ENCODE results near the gene SERPINB1. TPM values are rescaled to one million over a fixed set of nuclear protein-coding genes. Genes with fewer than 3 reads are reported as not detected.
"Not testable (repeated sequence)": the region's sequence is repeated elsewhere in the genome, so short reads cannot be mapped to it uniquely, and the experiment has no call there.

Gene SERPINB1
- total and polyA plus RNA-seq, 3 donors from 2014 or later = 15.0 to 19.6 (median 19.4) TPM

- no peak for DNase-seq
- Histone ChIP-seq H3K4me1 (peaks cover 49% of the 10 kb centered on the region), H3K27me3 (no peaks in the 10 kb centered on the region), H3K4me3 (no peak overlapping the region), H3K27ac (peak overlapping the region; percentile 67 to 86), H3K9me3 (no peaks in the 10 kb centered on the region), H3K36me3 (ENCODE audit: low read depth, missing control alignments) (no peaks in the 10 kb centered on the region)
- TF ChIP-seq POLR2A (IDR thresholded peaks at IDR 0.05) = no peak
- TF ChIP-seq CTCF (IDR thresholded peaks at IDR 0.05) = no peak
- 40 to 48% methylated on average over 11 of the region's 11 CpGs for WGBS, 2 donors
- intact Hi-C loops (cut with DNase I; ENCODE audit: low total_unique reads) = no loop called here
Measured at GRCh38 chr6:2854396-2854982, 12.8 kb upstream of the SERPINB1 start.

GRCh38 chr6:2853769-2854395 lies 12.2 kb upstream of the SERPINB1 start:
- WGBS, 2 donors = 30 to 39% methylated on average over 14 of the region's 14 CpGs
- no peak for DNase-seq
- no peaks in the 10 kb centered on the region for H3K9me3 ChIP-seq
- H3K36me3 ChIP-seq (ENCODE audit: low read depth, missing control alignments) = no peaks in the 10 kb centered on the region
- H3K27me3 ChIP-seq = no peaks in the 10 kb centered on the region
- TF ChIP-seq POLR2A (IDR thresholded peaks at IDR 0.05) (no peak), CTCF (IDR thresholded peaks at IDR 0.05) (peak in 2 of 3 experiments; percentile 16 to 31)
- H3K4me1 ChIP-seq = peaks cover 46% of the 10 kb centered on the region
- intact Hi-C loops (cut with DNase I; ENCODE audit: low total_unique reads) = no loop called here
- H3K27ac ChIP-seq = peak overlapping the region; percentile 67 to 86
- no peak overlapping the region for H3K4me3 ChIP-seq

- H3K27me3 ChIP-seq; H3K4me3 ChIP-seq; H3K36me3 ChIP-seq (ENCODE audit: low read depth, missing control alignments); intact Hi-C loops (cut with DNase I; ENCODE audit: low total_unique reads); DNase-seq; H3K9me3 ChIP-seq: not testable (repeated sequence)
- WGBS, 2 donors = 100% methylated on average over 1 of the region's 1 CpG
- H3K27ac ChIP-seq = peak overlapping the region; percentile 67 to 86
- peaks cover 41% of the 10 kb centered on the region for H3K4me1 ChIP-seq
Measured at GRCh38 chr6:2853378-2853768, 11.7 kb upstream of the SERPINB1 start.

DNA sequence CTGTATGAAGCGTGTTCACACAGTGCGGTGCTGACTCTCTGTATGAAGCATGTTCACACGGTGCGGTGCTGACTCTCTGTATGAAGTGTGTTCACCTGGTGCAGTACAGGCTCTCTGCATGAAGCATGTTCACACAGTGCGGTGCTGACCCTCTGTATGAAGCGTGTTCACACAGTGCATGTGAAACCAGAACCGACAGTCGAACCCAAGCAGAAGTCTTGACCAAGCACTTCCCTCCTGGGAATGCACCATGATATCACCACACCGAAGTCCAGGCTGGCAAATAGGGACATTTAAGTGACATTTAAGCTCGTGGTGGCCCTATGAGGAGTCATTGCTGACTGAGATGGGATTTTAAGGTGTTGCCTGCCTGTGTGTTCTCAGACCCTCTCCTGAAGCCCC lies 11.3 kb upstream of the SERPINB1 start:
- whole genome bisulfite sequencing, 2 donors = 84 to 92% methylated on average over 8 to 10 of the region's 10 CpGs
- no peaks in the 10 kb centered on the region for H3K27me3 ChIP-seq
- H3K4me1 ChIP-seq = peaks cover 37% of the 10 kb centered on the region
- no peaks in the 10 kb centered on the region for H3K36me3 ChIP-seq (ENCODE audit: low read depth, missing control alignments)
- H3K4me3 ChIP-seq = no peak overlapping the region
- DNase-seq = no peak
- H3K9me3 ChIP-seq = no peaks in the 10 kb centered on the region
- intact Hi-C loops (cut with DNase I; ENCODE audit: low total_unique reads) = no loop called here
- no peak overlapping the region for H3K27ac ChIP-seq
- no peak for TF ChIP-seq POLR2A (IDR thresholded peaks at IDR 0.05)
- TF ChIP-seq CTCF (IDR thresholded peaks at IDR 0.05) = no peak

GRCh38 chr6:2852514-2852855 lies 10.8 kb upstream of the SERPINB1 start:
- no peak for DNase-seq
- no peaks in the 10 kb centered on the region for H3K27me3 ChIP-seq
- no peaks in the 10 kb centered on the region for H3K36me3 ChIP-seq (ENCODE audit: low read depth, missing control alignments)
- H3K4me3 ChIP-seq = no peak overlapping the region
- intact Hi-C loops (cut with DNase I; ENCODE audit: low total_unique reads) = no loop called here
- 77 to 79% methylated on average over 6 of the region's 6 CpGs for WGBS, 2 donors
- peaks cover 32% of the 10 kb centered on the region for H3K4me1 ChIP-seq
- no peak overlapping the region for H3K27ac ChIP-seq
- TF ChIP-seq POLR2A (IDR thresholded peaks at IDR 0.05) (no peak), CTCF (IDR thresholded peaks at IDR 0.05) (no peak)
- no peaks in the 10 kb centered on the region for H3K9me3 ChIP-seq

All from testis (tissue), 3 donors.